Thymus (tissue), 11 donors: ENCODE measurements around the gene OR52B6. TPM values are rescaled to one million over a fixed set of nuclear protein-coding genes. Genes with fewer than 3 reads are reported as not detected.

Source experiments
- DNase-seq, 9 donors: peaks; one replicate each; pipeline ENCODE4 v3.0.0-alpha.2; 2013; ENCODE audit warnings: low spot score in 9 of 9, low read depth in 6 of 9, missing footprints in 1 of 9
- H3K27ac ChIP-seq, 2 donors: one replicate each; pipeline ENCODE4 v1.5.1; 2013; ENCODE audit warnings: control low read depth in 1 of 2, low read depth in 1 of 2, low read length in 1 of 2, mild to moderate bottlenecking in 1 of 2, moderate library complexity in 1 of 2
- H3K27me3 ChIP-seq, 2 donors: one replicate each; pipeline ENCODE4 v1.5.1; 2013; ENCODE audit warnings: low read length in 1 of 2; ENCODE audit not compliant: control insufficient read depth in 2 of 2, insufficient read depth in 1 of 2
- H3K36me3 ChIP-seq, 2 donors: one replicate each; pipeline ENCODE4 v1.5.1; 2013; ENCODE audit warnings: low read length in 1 of 2, mild to moderate bottlenecking in 1 of 2, moderate library complexity in 1 of 2; ENCODE audit not compliant: control insufficient read depth in 2 of 2, insufficient read depth in 2 of 2
- H3K4me1 ChIP-seq, 2 donors: one replicate each; pipeline ENCODE4 v1.5.1; 2013; ENCODE audit warnings: low read length in 2 of 2; ENCODE audit not compliant: control insufficient read depth in 2 of 2, insufficient read depth in 2 of 2
- H3K4me3 ChIP-seq, 2 donors: one replicate each; pipeline ENCODE4 v1.5.1; 2013; ENCODE audit warnings: low read length in 2 of 2, control low read depth in 1 of 2, mild to moderate bottlenecking in 1 of 2
- H3K9me3 ChIP-seq, 2 donors: one replicate each; pipeline ENCODE4 v1.5.1; 2013; ENCODE audit warnings: low read length in 1 of 2, mild to moderate bottlenecking in 1 of 2; ENCODE audit not compliant: control insufficient read depth in 2 of 2, insufficient read depth in 1 of 2
- WGBS: extraction: QIAGEN DNeasy Blood & Tissue Kit; methylation state at CpG from one replicate; pipeline ENCODE4 v1.1.7; 2013; 5-methylcytosine and 5-hydroxymethylcytosine counted together
- polyA plus RNA-seq: library from polyadenylated mRNA; stranded (reverse); fragments of 200-250 nt; gene quantifications from one replicate; pipeline ENCODE4 v1.2.3, GENCODE V29; 2013
- total RNA-seq: library from RNA; stranded (reverse); fragments of 120-200 nt; gene quantifications from one replicate; pipeline ENCODE4 v1.2.4, GENCODE V29; 2013
- donor health status: healthy.

Gene OR52B6
- total and polyA plus RNA-seq, 2 donors = not detected

- WGBS = 95% methylated on average over 4 of the region's 4 CpGs
- H3K27me3 ChIP-seq = no peaks in the 10 kb centered on the region
- no peaks in the 10 kb centered on the region for H3K9me3 ChIP-seq
- H3K36me3 ChIP-seq = no peaks in the 10 kb centered on the region
- DNase-seq = no peak
- H3K4me3 ChIP-seq = no peak overlapping the region
- no peak overlapping the region for H3K27ac ChIP-seq
- no peaks in the 10 kb centered on the region for H3K4me1 ChIP-seq
These were observed 24.2 kb downstream of the OR52B6 start for GRCh38 chr11:5604896-5605295.

- Histone ChIP-seq H3K9me3 (no peaks in the 10 kb centered on the region), H3K36me3 (no peaks in the 10 kb centered on the region), H3K4me3 (no peak overlapping the region), H3K27ac (no peak overlapping the region), H3K4me1 (no peaks in the 10 kb centered on the region), H3K27me3 (no peaks in the 10 kb centered on the region)
- no peak for DNase-seq
- WGBS = 95% methylated on average over 5 of the region's 5 CpGs
These were observed 25.2 kb downstream of the OR52B6 start for GRCh38 chr11:5605849-5606248.

GRCh38 chr11:5608808-5609207 lies 28.1 kb downstream of the OR52B6 start:
- no peaks in the 10 kb centered on the region for H3K27me3 ChIP-seq
- no peak overlapping the region for H3K4me3 ChIP-seq
- H3K9me3 ChIP-seq = no peaks in the 10 kb centered on the region
- 95% methylated on average over 6 of the region's 6 CpGs for WGBS
- H3K4me1 ChIP-seq = no peaks in the 10 kb centered on the region
- H3K36me3 ChIP-seq = no peaks in the 10 kb centered on the region
- no peak overlapping the region for H3K27ac ChIP-seq
- no peak for DNase-seq

- WGBS = 67% methylated on average over 5 of the region's 5 CpGs
- Histone ChIP-seq H3K36me3 (no peaks in the 10 kb centered on the region), H3K4me3 (no peak overlapping the region), H3K4me1 (no peaks in the 10 kb centered on the region), H3K27ac (no peak overlapping the region), H3K9me3 (no peaks in the 10 kb centered on the region), H3K27me3 (no peaks in the 10 kb centered on the region)
- no peak for DNase-seq
These were observed 29.8 kb downstream of the OR52B6 start for GRCh38 chr11:5610446-5610845.

- Histone ChIP-seq H3K4me1 (no peaks in the 10 kb centered on the region), H3K27me3 (no peaks in the 10 kb centered on the region), H3K9me3 (no peaks in the 10 kb centered on the region), H3K27ac (no peak overlapping the region), H3K36me3 (no peaks in the 10 kb centered on the region), H3K4me3 (no peak overlapping the region)
- no peak for DNase-seq
- WGBS = 98% methylated on average over 11 of the region's 11 CpGs
These were observed 30.9 kb downstream of the OR52B6 start for GRCh38 chr11:5611627-5612026.

GRCh38 chr11:5618807-5619206 lies 38.1 kb downstream of the OR52B6 start:
- Histone ChIP-seq H3K27ac (no peak overlapping the region), H3K4me1 (peaks cover 0 to under 1% of the 10 kb centered on the region in 2 donors), H3K4me3 (no peak overlapping the region), H3K9me3 (no peaks in the 10 kb centered on the region), H3K36me3 (no peaks in the 10 kb centered on the region), H3K27me3 (no peaks in the 10 kb centered on the region)
- no peak for DNase-seq
- 96% methylated on average over 3 of the region's 3 CpGs for WGBS

GRCh38 chr11:5620651-5621521 lies 40.2 kb downstream of the OR52B6 start:
- H3K9me3 ChIP-seq = no peaks in the 10 kb centered on the region
- H3K36me3 ChIP-seq = no peaks in the 10 kb centered on the region
- no peak overlapping the region for H3K27ac ChIP-seq
- 80% methylated on average over 3 of the region's 3 CpGs for WGBS
- H3K4me3 ChIP-seq = no peak overlapping the region
- no peak for DNase-seq
- H3K4me1 ChIP-seq = peaks cover 4 to 13% of the 10 kb centered on the region in 2 donors
- no peaks in the 10 kb centered on the region for H3K27me3 ChIP-seq

- no peaks in the 10 kb centered on the region for H3K36me3 ChIP-seq
- H3K9me3 ChIP-seq = no peaks in the 10 kb centered on the region
- no peak overlapping the region for H3K27ac ChIP-seq
- no peak overlapping the region for H3K4me3 ChIP-seq
- no peaks in the 10 kb centered on the region for H3K27me3 ChIP-seq
- no peak for DNase-seq
- H3K4me1 ChIP-seq = peaks cover 6 to 13% of the 10 kb centered on the region in 2 donors
These were observed 40.9 kb downstream of the OR52B6 start for GRCh38 chr11:5621580-5621979.

GRCh38 chr11:5622802-5623201 lies 42.1 kb downstream of the OR52B6 start:
- no peaks in the 10 kb centered on the region for H3K9me3 ChIP-seq
- 98% methylated on average over 3 of the region's 3 CpGs for WGBS
- H3K27ac ChIP-seq = no peak overlapping the region
- no peaks in the 10 kb centered on the region for H3K36me3 ChIP-seq
- DNase-seq = no peak
- peaks cover 6 to 13% of the 10 kb centered on the region in 2 donors for H3K4me1 ChIP-seq
- no peaks in the 10 kb centered on the region for H3K27me3 ChIP-seq
- H3K4me3 ChIP-seq = no peak overlapping the region
